Mucosa of descending colon (tissue), 3 donors: ENCODE results near the gene TEX26. TPM values are rescaled to one million over a fixed set of nuclear protein-coding genes. Genes with fewer than 3 reads are reported as not detected.
A peak's percentile ranks its signal among the peaks of the same experiment; 100 is the strongest.

Experiments
- ATAC-seq: fragments of 200-7000 bp; cut with Tn5 transposase; one replicate; pipeline ENCODE4 v1.9.1; 2020; ENCODE audit warnings: mild to moderate bottlenecking, moderate library complexity
- DNase-seq, 3 donors: peaks; one replicate each; pipeline ENCODE4 v3.0.0-alpha.2; 2020
- H3K36me3 ChIP-seq: fragments of 200-600 bp; one replicate; pipeline ENCODE4 v1.8.0; 2021; ENCODE audit warnings: low read depth, mild to moderate bottlenecking
- H3K4me1 ChIP-seq: fragments of 200-600 bp; one replicate; pipeline ENCODE4 v1.8.0; 2021; ENCODE audit warnings: low read depth, mild to moderate bottlenecking
- H3K4me3 ChIP-seq: fragments of 200-600 bp; one replicate; pipeline ENCODE4 v1.8.0; 2021; ENCODE audit warnings: mild to moderate bottlenecking
- H3K9me3 ChIP-seq: fragments of 200-600 bp; one replicate; pipeline ENCODE4 v1.8.0; 2021; ENCODE audit warnings: mild to moderate bottlenecking
- intact Hi-C, 2 donors: fragments of 100-400 bp; cut with DNase I in 1 of 2; cut with micrococcal nuclease in 1 of 2; formaldehyde crosslinking; loops; one replicate each; pipeline versions ENCODE4 v1.11.0 to v1.11.1; 2022; cut with DNase I, micrococcal nuclease
- total RNA-seq, 3 donors: library from RNA; stranded (reverse); fragmentation: NEBNext Ultra II Directional in 2 of 3; extraction: Animal tissue kit (Norgen Biotek cat#: 25700) in 2 of 3; gene quantifications; one replicate each; pipeline versions ENCODE4 v1.2.1 to v1.2.4, GENCODE V29; 2021 to 2023
- TF ChIP-seq, protein P1 (sequence below): fragments of 200-600 bp; IDR thresholded peaks from one replicate; pipeline ENCODE4 v1.8.0; 2022; ENCODE audit warnings: antibody characterized with exemption, mild to moderate bottlenecking
- donor health status: DM: no; HTN: no; CAD: no; lungs with moderate emphysema.
- donor health status: DM: no; HTN: no; CAD: no.
- donor health status: DM: no; HTN: yes; CAD: no.

The TEX26 gene
- total RNA-seq, 3 donors from 2014 or later = not detected

- intact Hi-C loops = no loop called here
- no peaks in the 10 kb centered on the region for H3K36me3 ChIP-seq
- ATAC-seq (no peak), DNase-seq (no peak)
- H3K4me3 ChIP-seq = no peak overlapping the region
- TF ChIP-seq, protein P1, sequence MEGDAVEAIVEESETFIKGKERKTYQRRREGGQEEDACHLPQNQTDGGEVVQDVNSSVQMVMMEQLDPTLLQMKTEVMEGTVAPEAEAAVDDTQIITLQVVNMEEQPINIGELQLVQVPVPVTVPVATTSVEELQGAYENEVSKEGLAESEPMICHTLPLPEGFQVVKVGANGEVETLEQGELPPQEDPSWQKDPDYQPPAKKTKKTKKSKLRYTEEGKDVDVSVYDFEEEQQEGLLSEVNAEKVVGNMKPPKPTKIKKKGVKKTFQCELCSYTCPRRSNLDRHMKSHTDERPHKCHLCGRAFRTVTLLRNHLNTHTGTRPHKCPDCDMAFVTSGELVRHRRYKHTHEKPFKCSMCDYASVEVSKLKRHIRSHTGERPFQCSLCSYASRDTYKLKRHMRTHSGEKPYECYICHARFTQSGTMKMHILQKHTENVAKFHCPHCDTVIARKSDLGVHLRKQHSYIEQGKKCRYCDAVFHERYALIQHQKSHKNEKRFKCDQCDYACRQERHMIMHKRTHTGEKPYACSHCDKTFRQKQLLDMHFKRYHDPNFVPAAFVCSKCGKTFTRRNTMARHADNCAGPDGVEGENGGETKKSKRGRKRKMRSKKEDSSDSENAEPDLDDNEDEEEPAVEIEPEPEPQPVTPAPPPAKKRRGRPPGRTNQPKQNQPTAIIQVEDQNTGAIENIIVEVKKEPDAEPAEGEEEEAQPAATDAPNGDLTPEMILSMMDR = no peak
- no peaks in the 10 kb centered on the region for H3K9me3 ChIP-seq
- H3K4me1 ChIP-seq = peaks cover 8% of the 10 kb centered on the region
Measured at GRCh38 chr13:30904043-30904442, 28.4 kb upstream of the TEX26 start.

DNA sequence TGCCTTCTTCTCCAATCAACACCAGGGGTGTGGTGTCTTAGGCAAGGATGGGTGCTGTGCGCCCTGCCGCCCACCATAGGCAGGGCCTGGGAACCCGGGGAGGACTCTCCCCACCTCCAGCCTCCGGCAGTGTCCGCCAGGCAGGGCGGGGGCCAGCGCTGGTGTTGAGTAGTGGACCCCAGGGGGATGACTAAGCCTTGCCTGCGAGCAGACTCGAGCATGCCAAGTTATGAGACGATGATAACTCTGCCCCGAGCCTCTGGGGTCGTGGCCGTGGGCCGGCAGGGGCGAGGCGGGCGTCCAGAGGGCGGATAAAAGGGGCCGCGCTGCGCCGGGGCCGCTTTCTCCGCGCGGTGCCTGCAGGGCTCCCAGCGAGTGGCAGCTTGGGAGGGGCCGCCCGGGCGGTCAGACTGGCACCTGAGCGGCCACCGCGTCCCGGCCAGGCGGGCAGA lies 26.5 kb upstream of the TEX26 start, which contains the start of gene MEDAG:
TSS of gene MEDAG (plus strand) at position 340 of the 452 bp plus-strand sequence. CDS start 245 bp downstream, outside the sequence.
- Histone ChIP-seq H3K4me1 (peaks cover 8% of the 10 kb centered on the region), H3K9me3 (no peaks in the 10 kb centered on the region), H3K4me3 (no peak within 1 kb of the TSS), H3K36me3 (no peaks in the 10 kb centered on the region)
- TF ChIP-seq, protein P1 = no peak
- DNase-seq (peak; percentile 27 to 70 (median 34)), ATAC-seq (peak; percentile 62)
- intact Hi-C loops = no loop called here

- H3K4me3 ChIP-seq = no peak overlapping the region
- intact Hi-C loops = no loop called here
- TF ChIP-seq, protein P1 = no peak
- peaks cover 8% of the 10 kb centered on the region for H3K4me1 ChIP-seq
- no peaks in the 10 kb centered on the region for H3K9me3 ChIP-seq
- ATAC-seq (peak; percentile 48), DNase-seq (no peak)
- H3K36me3 ChIP-seq = no peaks in the 10 kb centered on the region
Measured at GRCh38 chr13:30906411-30907051, 25.9 kb upstream of the TEX26 start.

- no peak for DNase-seq
- TF ChIP-seq, protein P1 = no peak
- intact Hi-C loops = no loop called here
- Histone ChIP-seq H3K4me3 (no peak overlapping the region), H3K36me3 (no peaks in the 10 kb centered on the region), H3K9me3 (no peaks in the 10 kb centered on the region), H3K4me1 (peaks cover 8% of the 10 kb centered on the region)
- peak; percentile 8 for ATAC-seq
Measured at GRCh38 chr13:30907121-30907861, 25.2 kb upstream of the TEX26 start.

- intact Hi-C loops = no loop called here
- no peak for ATAC-seq
- Histone ChIP-seq H3K9me3 (no peaks in the 10 kb centered on the region), H3K4me3 (no peak overlapping the region), H3K36me3 (no peaks in the 10 kb centered on the region), H3K4me1 (peaks cover 8% of the 10 kb centered on the region)
- DNase-seq = no peak
- TF ChIP-seq, protein P1 = no peak
Measured at GRCh38 chr13:30908416-30908980, 24.0 kb upstream of the TEX26 start.
